Measurements from ENCODE around the gene GPS2.

Gene GPS2

DNA sequence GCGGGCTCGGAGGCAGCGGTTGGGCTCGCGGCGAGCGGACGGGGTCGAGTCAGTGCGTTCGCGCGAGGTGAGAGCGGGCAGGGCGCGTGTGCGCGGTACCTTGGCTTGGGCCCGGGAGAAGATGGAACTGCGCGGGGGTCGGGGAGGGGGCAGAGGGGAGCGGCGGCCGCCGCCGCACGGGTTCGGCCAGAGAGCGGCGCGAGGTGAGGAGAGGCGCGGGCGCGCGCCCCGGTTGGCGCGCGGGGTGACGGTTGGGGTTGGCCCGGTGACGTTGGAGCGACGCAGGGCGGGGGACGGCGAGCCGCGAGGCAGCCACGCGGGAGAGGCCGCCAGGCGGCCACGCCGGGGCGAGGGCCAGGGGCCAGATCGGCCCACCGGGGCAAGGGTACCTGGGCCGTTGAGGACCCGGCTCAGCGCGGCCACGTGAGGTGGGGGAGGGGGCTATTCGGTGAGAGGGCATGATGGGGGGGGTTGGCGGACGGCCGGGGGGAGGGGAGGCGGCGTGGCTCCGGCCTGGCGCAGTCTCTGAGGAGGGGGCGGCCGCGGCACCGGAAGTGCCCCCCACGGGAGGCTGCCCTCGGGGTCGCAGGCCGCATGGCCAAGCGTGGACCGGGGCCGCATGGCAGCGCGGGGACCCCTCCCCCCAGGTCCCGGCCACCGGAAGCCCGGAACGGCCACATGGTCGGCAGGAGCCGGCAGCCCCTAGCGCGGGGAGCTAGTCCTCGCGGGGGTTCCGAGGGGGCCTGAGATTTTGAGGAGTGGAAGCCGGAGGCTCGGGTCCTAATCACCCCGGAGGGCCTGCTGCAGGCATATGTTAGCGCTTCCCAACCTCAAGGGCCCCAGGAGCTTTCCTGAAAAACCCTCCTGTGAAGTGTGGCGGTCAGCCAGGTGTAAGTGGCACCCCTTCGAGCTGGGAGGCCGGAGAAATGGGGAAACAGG is 7.2 kb downstream of the GPS2 start (continued):
- TF ChIP-seq, protein P1, sequence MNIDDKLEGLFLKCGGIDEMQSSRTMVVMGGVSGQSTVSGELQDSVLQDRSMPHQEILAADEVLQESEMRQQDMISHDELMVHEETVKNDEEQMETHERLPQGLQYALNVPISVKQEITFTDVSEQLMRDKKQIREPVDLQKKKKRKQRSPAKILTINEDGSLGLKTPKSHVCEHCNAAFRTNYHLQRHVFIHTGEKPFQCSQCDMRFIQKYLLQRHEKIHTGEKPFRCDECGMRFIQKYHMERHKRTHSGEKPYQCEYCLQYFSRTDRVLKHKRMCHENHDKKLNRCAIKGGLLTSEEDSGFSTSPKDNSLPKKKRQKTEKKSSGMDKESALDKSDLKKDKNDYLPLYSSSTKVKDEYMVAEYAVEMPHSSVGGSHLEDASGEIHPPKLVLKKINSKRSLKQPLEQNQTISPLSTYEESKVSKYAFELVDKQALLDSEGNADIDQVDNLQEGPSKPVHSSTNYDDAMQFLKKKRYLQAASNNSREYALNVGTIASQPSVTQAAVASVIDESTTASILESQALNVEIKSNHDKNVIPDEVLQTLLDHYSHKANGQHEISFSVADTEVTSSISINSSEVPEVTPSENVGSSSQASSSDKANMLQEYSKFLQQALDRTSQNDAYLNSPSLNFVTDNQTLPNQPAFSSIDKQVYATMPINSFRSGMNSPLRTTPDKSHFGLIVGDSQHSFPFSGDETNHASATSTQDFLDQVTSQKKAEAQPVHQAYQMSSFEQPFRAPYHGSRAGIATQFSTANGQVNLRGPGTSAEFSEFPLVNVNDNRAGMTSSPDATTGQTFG (tag by site-specific recombination; IDR thresholded peaks at IDR 0.05; ENCODE audit: borderline replicate concordance) = no peak
- no peak for TF ChIP-seq ZNF391 (tag by site-specific recombination; IDR thresholded peaks at IDR 0.05; ENCODE audit: borderline replicate concordance, low read depth)
- TF ChIP-seq REPIN1 (tag by site-specific recombination; IDR thresholded peaks at IDR 0.05; ENCODE audit: low read depth) = no peak
- TF ChIP-seq, protein P2, sequence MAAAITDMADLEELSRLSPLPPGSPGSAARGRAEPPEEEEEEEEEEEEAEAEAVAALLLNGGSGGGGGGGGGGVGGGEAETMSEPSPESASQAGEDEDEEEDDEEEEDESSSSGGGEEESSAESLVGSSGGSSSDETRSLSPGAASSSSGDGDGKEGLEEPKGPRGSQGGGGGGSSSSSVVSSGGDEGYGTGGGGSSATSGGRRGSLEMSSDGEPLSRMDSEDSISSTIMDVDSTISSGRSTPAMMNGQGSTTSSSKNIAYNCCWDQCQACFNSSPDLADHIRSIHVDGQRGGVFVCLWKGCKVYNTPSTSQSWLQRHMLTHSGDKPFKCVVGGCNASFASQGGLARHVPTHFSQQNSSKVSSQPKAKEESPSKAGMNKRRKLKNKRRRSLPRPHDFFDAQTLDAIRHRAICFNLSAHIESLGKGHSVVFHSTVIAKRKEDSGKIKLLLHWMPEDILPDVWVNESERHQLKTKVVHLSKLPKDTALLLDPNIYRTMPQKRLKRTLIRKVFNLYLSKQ (tag by site-specific recombination; IDR thresholded peaks at IDR 0.05; ENCODE audit: borderline replicate concordance) = no peak
- TF ChIP-seq FEZF1 (tag by site-specific recombination; IDR thresholded peaks at IDR 0.05) = no peak
- no peak for TF ChIP-seq ZNF133 (tag by site-specific recombination; IDR thresholded peaks at IDR 0.05)
- no peak for TF ChIP-seq ZBTB8A (tag by site-specific recombination; IDR thresholded peaks at IDR 0.05)
- TF ChIP-seq ZNF510 (tag by site-specific recombination; IDR thresholded peaks at IDR 0.05; ENCODE audit: insufficient replicate concordance) = no peak
- TF ChIP-seq, protein P3, sequence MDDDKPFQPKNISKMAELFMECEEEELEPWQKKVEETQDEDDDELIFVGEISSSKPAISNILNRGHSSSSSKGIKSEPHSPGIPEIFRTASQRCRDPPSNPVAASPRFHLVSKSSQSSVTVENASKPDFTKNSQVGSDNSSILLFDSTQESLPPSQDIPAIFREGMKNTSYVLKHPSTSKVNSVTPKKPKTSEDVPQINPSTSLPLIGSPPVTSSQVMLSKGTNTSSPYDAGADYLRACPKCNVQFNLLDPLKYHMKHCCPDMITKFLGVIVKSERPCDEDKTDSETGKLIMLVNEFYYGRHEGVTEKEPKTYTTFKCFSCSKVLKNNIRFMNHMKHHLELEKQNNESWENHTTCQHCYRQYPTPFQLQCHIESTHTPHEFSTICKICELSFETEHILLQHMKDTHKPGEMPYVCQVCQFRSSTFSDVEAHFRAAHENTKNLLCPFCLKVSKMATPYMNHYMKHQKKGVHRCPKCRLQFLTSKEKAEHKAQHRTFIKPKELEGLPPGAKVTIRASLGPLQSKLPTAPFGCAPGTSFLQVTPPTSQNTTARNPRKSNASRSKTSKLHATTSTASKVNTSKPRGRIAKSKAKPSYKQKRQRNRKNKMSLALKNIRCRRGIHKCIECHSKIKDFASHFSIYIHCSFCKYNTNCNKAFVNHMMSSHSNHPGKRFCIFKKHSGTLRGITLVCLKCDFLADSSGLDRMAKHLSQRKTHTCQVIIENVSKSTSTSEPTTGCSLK (tag by site-specific recombination; IDR thresholded peaks at IDR 0.05) = no peak
- no peak for TF ChIP-seq SALL2 (tag by site-specific recombination; IDR thresholded peaks at IDR 0.05; ENCODE audit: borderline replicate concordance)
- TF ChIP-seq ZNF335 (tag by site-specific recombination; conservative IDR thresholded peaks at IDR 0.05) = no peak; the same call in 1 of the 2 replicates
- TF ChIP-seq EGR2 (tag by site-specific recombination; IDR thresholded peaks at IDR 0.05; ENCODE audit: low read depth) = no peak
- TF ChIP-seq ZNF544 (tag by site-specific recombination; IDR thresholded peaks at IDR 0.05) = no peak
- TF ChIP-seq, protein P4, sequence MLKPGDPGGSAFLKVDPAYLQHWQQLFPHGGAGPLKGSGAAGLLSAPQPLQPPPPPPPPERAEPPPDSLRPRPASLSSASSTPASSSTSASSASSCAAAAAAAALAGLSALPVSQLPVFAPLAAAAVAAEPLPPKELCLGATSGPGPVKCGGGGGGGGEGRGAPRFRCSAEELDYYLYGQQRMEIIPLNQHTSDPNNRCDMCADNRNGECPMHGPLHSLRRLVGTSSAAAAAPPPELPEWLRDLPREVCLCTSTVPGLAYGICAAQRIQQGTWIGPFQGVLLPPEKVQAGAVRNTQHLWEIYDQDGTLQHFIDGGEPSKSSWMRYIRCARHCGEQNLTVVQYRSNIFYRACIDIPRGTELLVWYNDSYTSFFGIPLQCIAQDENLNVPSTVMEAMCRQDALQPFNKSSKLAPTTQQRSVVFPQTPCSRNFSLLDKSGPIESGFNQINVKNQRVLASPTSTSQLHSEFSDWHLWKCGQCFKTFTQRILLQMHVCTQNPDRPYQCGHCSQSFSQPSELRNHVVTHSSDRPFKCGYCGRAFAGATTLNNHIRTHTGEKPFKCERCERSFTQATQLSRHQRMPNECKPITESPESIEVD (tag by site-specific recombination; IDR thresholded peaks at IDR 0.05) = no peak
- TF ChIP-seq ZNF184 (tag by site-specific recombination; IDR thresholded peaks at IDR 0.05) = no peak
- TF ChIP-seq, protein P5, sequence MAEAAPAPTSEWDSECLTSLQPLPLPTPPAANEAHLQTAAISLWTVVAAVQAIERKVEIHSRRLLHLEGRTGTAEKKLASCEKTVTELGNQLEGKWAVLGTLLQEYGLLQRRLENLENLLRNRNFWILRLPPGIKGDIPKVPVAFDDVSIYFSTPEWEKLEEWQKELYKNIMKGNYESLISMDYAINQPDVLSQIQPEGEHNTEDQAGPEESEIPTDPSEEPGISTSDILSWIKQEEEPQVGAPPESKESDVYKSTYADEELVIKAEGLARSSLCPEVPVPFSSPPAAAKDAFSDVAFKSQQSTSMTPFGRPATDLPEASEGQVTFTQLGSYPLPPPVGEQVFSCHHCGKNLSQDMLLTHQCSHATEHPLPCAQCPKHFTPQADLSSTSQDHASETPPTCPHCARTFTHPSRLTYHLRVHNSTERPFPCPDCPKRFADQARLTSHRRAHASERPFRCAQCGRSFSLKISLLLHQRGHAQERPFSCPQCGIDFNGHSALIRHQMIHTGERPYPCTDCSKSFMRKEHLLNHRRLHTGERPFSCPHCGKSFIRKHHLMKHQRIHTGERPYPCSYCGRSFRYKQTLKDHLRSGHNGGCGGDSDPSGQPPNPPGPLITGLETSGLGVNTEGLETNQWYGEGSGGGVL (tag by site-specific recombination; IDR thresholded peaks at IDR 0.05) = peak; percentile 36; the same call in 1 of the 2 replicates
- TF ChIP-seq IKZF3 (tag by site-specific recombination; IDR thresholded peaks at IDR 0.05) = no peak
- TF ChIP-seq, protein P6, sequence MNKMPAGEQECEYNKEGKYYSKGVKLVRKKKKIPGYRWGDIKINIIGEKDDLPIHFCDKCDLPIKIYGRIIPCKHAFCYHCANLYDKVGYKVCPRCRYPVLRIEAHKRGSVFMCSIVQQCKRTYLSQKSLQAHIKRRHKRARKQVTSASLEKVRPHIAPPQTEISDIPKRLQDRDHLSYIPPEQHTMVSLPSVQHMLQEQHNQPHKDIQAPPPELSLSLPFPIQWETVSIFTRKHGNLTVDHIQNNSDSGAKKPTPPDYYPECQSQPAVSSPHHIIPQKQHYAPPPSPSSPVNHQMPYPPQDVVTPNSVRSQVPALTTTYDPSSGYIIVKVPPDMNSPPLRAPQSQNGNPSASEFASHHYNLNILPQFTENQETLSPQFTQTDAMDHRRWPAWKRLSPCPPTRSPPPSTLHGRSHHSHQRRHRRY (tag by site-specific recombination; IDR thresholded peaks at IDR 0.05) = no peak
- TF ChIP-seq, protein P7, sequence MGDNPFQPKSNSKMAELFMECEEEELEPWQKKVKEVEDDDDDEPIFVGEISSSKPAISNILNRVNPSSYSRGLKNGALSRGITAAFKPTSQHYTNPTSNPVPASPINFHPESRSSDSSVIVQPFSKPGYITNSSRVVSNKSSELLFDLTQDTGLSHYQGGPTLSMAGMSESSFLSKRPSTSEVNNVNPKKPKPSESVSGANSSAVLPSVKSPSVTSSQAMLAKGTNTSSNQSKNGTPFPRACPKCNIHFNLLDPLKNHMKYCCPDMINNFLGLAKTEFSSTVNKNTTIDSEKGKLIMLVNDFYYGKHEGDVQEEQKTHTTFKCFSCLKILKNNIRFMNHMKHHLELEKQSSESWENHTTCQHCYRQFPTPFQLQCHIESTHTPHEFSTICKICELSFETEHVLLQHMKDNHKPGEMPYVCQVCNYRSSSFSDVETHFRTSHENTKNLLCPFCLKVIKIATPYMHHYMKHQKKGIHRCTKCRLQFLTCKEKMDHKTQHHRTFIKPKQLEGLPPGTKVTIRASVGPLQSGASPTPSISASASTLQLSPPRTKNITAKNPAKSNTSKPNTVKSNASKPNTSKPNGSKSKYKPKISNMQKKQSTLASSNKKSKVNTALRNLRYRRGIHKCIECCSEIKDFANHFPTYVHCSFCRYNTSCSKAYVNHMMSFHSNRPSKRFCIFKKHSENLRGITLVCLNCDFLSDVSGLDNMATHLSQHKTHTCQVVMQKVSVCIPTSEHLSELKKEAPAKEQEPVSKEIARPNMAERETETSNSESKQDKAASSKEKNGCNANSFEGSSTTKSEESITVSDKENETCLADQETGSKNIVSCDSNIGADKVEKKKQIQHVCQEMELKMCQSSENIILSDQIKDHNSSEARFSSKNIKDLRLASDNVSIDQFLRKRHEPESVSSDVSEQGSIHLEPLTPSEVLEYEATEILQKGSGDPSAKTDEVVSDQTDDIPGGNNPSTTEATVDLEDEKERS (tag by site-specific recombination; IDR thresholded peaks at IDR 0.05) = no peak
- no peak for TF ChIP-seq ZNF239 (tag by site-specific recombination; IDR thresholded peaks at IDR 0.05)
- TF ChIP-seq ZNF747 (tag by site-specific recombination; IDR thresholded peaks at IDR 0.05) = no peak
- TF ChIP-seq ZNF529 (tag by site-specific recombination; IDR thresholded peaks at IDR 0.05; ENCODE audit: insufficient replicate concordance) = no peak
- no peak for TF ChIP-seq RBAK (tag by site-specific recombination; IDR thresholded peaks at IDR 0.05)

All from HEK293 (cell line).